GM12878 (cell line): ENCODE results near the gene EIF4EBP2. TPM values are rescaled to one million over a fixed set of nuclear protein-coding genes. Genes with fewer than 3 reads are reported as not detected.

Source experiments
- ATAC-seq: fragments of 200-7000 bp; cut with Tn5 transposase; 3 replicates; pipeline ENCODE4 v1.9.1; 2020; ENCODE audit warnings: mild to moderate bottlenecking, moderate library complexity
- BruUV-seq: library from RNA; stranded (reverse); fragments of 400-500 nt; replicated peaks from 2 replicates; lab custom pipeline; 2021; lab: Mats Ljungman, UMichigan
- CTCF ChIA-PET: fragments of 300-600 bp; sonication (Branson Sonifier 250); formaldehyde crosslinking; extraction: SDS; loops from one replicate; lab custom pipeline; 2021; ENCODE audit warnings: inconsistent platforms; lab: Yijun Ruan, JAX
- POLR2A ChIA-PET: fragments of 350-600 bp; formaldehyde crosslinking; extraction: SDS; loops from one replicate; lab custom pipeline; 2021; ENCODE audit warnings: inconsistent platforms; lab: Charles Lee
- RAD21 ChIA-PET: fragments of 300-600 bp; sonication (Branson Sonifier 250); formaldehyde crosslinking; loops from one replicate; lab custom pipeline; 2023; ENCODE audit warnings: antibody characterized with exemption; ENCODE audit not compliant: unreplicated experiment; lab: Charles Lee
- SMC1A ChIA-PET: fragments of 300-600 bp; sonication (Branson Sonifier 250); formaldehyde crosslinking; loops from one replicate; lab custom pipeline; 2023; ENCODE audit not compliant: unreplicated experiment, uncharacterized antibody; lab: Charles Lee
- DNase-seq: peaks from one replicate; pipeline ENCODE4 v3.0.0-alpha.2; 2011; ENCODE audit warnings: low read depth, low spot score
- FAIRE-seq: peaks from 3 replicates; lab custom pipeline; 2011; peaks lifted over from hg19 to GRCh38; lab: Jason Lieb, UNC
- H2AFZ ChIP-seq: 2 replicates; pipeline ENCODE4 v1.6.0; 2011; ENCODE audit warnings: low read depth, low read length, control low read depth; ENCODE audit not compliant: control insufficient read depth
- H3K27ac ChIP-seq: 2 replicates; pipeline ENCODE4 v1.5.1; 2011; ENCODE audit warnings: control low read depth; ENCODE audit not compliant: control insufficient read depth, insufficient read depth
- H3K27me3 ChIP-seq, 2 experiments: replicated peaks in 1 of 2; 2 replicates each; pipeline versions ENCODE4 v1.6.0 to v1.6.1; 2011; ENCODE audit warnings: low read length in 1 of 2; ENCODE audit not compliant: control insufficient read depth in 2 of 2, insufficient read depth in 2 of 2
- H3K36me3 ChIP-seq, 2 experiments: 2 replicates each; pipeline ENCODE4 v1.5.1; 2011; ENCODE audit warnings: low read length in 1 of 2; ENCODE audit not compliant: control insufficient read depth in 2 of 2, insufficient read depth in 2 of 2
- H3K4me1 ChIP-seq: 2 replicates; pipeline ENCODE4 v1.6.1; 2011; ENCODE audit warnings: mild to moderate bottlenecking, low read length, moderate library complexity, mixed read lengths; ENCODE audit not compliant: control insufficient read depth, insufficient read depth
- H3K4me2 ChIP-seq: 2 replicates; pipeline ENCODE4 v1.6.0; 2011; ENCODE audit warnings: control low read depth; ENCODE audit not compliant: control insufficient read depth, insufficient read depth
- H3K4me3 ChIP-seq: fragments of 200-600 bp; sonication (generic); 2 replicates; pipeline ENCODE4 v1.5.1; 2016
- H3K79me2 ChIP-seq: 2 replicates; pipeline ENCODE4 v1.6.0; 2011; ENCODE audit warnings: low read length; ENCODE audit not compliant: control insufficient read depth, insufficient read depth
- H3K9ac ChIP-seq: 2 replicates; pipeline ENCODE4 v1.8.0; 2011; ENCODE audit warnings: low read length, control low read depth, mixed read lengths; ENCODE audit not compliant: control insufficient read depth, insufficient read depth
- H3K9me3 ChIP-seq: replicated peaks from 3 replicates; pipeline ENCODE4 v1.5.1; 2011; ENCODE audit warnings: mild to moderate bottlenecking, low read length; ENCODE audit not compliant: control insufficient read depth, insufficient read depth
- H4K20me1 ChIP-seq: 2 replicates; pipeline ENCODE4 v1.6.0; 2011; ENCODE audit not compliant: control insufficient read depth, insufficient read depth
- CHD4 ChIP-seq: fragments of 200-600 bp; sonication (generic); IDR thresholded peaks from 2 replicates; pipeline ENCODE4 v1.6.1; 2016; ENCODE audit warnings: mild to moderate bottlenecking
- HDAC2 ChIP-seq: fragments of 200-600 bp; sonication (generic); IDR thresholded peaks from 2 replicates; pipeline ENCODE4 v1.6.1; 2017
- IKZF2 ChIP-seq, 2 experiments: fragments of 450-650 bp; IDR thresholded peaks; 2 replicates each; pipeline ENCODE4 v1.6.1; 2017; ENCODE audit warnings: mild to moderate bottlenecking in 2 of 2, moderate library complexity in 2 of 2
- IRF4 ChIP-seq: IDR thresholded peaks from 2 replicates; pipeline ENCODE4 v1.6.1; 2011; ENCODE audit warnings: low read depth, low read length
- KDM1A ChIP-seq: fragments of 200-600 bp; sonication (generic); IDR thresholded peaks from 2 replicates; pipeline ENCODE4 v1.6.1; 2016; ENCODE audit warnings: borderline replicate concordance
- KLF5 ChIP-seq: fragments of 450-650 bp; IDR thresholded peaks from 2 replicates; pipeline ENCODE4 v1.6.1; 2014; ENCODE audit warnings: mild to moderate bottlenecking; ENCODE audit not compliant: partially characterized antibody
- NFYA ChIP-seq: IDR thresholded peaks from 2 replicates; pipeline ENCODE4 v1.6.1; 2011; ENCODE audit warnings: low read depth, mild to moderate bottlenecking, low read length, improper control_type of control experiment, borderline replicate concordance
- SMARCA5 ChIP-seq: fragments of 450-650 bp; IDR thresholded peaks from 2 replicates; pipeline ENCODE4 v1.6.1; 2017; ENCODE audit warnings: mild to moderate bottlenecking
- ZZZ3 ChIP-seq: IDR thresholded peaks from 2 replicates; pipeline ENCODE4 v1.6.1; 2011; ENCODE audit warnings: low read depth; ENCODE audit not compliant: control insufficient read depth, insufficient read length
- WGBS: methylation state at CpG from one replicate; pipeline ENCODE4 v1.1.6; 2016; ENCODE audit warnings: low lambda C conversion rate; ENCODE audit not compliant: insufficient replicate concordance, insufficient coverage; ENCODE audit errors: missing lambda C conversion rate; 5-methylcytosine and 5-hydroxymethylcytosine counted together
- in situ Hi-C: fragments of 300-500 bp; cut with MboI; formaldehyde crosslinking; loops from 9 replicates; pipeline ENCODE4 v1.14.3; 2018; ENCODE audit warnings: mixed read lengths
- intact Hi-C: fragments of 100-400 bp; cut with micrococcal nuclease; formaldehyde crosslinking; loops from one replicate; pipeline ENCODE4 v1.14.2; 2022; ENCODE audit not compliant: unreplicated experiment
- polyA plus RNA-seq, 11 experiments: library from polyadenylated mRNA; depleted of rRNA in 4 of 11; unstranded in 6 of 11; stranded (reverse) in 5 of 11; fragments of >200 nt; fragmentation: Nextera tagmentation in 4 of 11; fragmentation: Illumina TruSeq in 1 of 11; extraction: Ambion mirVana in 4 of 11; extraction: Trizol in 1 of 11; gene quantifications; 1 replicate in 1 of 11; 2 replicates in 10 of 11; pipeline versions ENCODE4 v1.2.1 to v1.2.3, GENCODE V29; 2011 to 2016; ENCODE audit warnings: inconsistent platforms in 2 of 11, missing spikeins in 2 of 11, low read depth in 1 of 11
- total RNA-seq, 4 experiments: library from RNA; depleted of rRNA in 3 of 4; stranded (reverse); fragments of >200 nt in 3 of 4; fragmentation: Illumina TruSeq in 1 of 4; extraction: Trizol in 1 of 4; gene quantifications; 2 replicates each; pipeline versions ENCODE4 v1.2.1 to v1.2.3, GENCODE V29; 2013 to 2021
- TF ChIP-seq, protein P1 (sequence below): IDR thresholded peaks from 2 replicates; pipeline ENCODE4 v1.6.1; 2012; ENCODE audit warnings: mild to moderate bottlenecking, low read depth, low read length

EIF4EBP2 gene
- total and polyA plus RNA-seq, 10 of the 15 experiments (the other 5 are each of a cell fraction or from before 2014, with no cell fraction given) = 14.4 to 51.3 (median 28.9) TPM

DNA sequence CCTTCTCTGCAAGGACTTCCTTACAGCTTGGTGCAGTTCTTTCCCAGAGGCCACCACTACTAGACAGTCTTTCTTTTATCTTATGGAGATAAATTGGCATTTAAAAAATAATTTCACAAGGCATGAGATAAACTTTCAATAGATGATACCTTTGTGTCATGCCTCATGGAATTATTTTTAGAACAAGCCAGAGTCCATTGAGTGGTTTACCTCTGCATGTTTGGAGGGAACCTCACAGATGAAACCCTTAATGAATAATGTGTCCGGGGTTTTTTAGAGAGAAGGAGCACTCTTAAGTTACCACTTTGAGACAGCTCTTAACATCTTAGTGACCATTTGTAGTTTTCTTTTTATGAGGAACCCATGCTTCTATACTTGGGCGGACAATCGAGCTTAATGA lies 20.4 kb downstream of the EIF4EBP2 start:
- no TSS peak for BruUV-seq
- H3K4me2 ChIP-seq = no peak overlapping the region
- H3K9me3 ChIP-seq = no peaks in the 10 kb centered on the region
- H3K27me3 ChIP-seq = no peaks in the 10 kb centered on the region
- no peaks in the 10 kb centered on the region for H4K20me1 ChIP-seq
- ChIA-PET POLR2A (no interaction called here), CTCF (interaction anchor here (1.3 to 1.5 kb wide), 2 partner anchors 20 to 37 kb away, joined by 4 to 5 read pairs; partner anchors contain the start of gene EIF4EBP2), SMC1A (interaction anchor here (0.6 to 1.0 kb wide), 3 partner anchors 13 to 446 kb away, joined by 3 read pairs; no protein-coding TSS in a partner anchor), RAD21 (interaction anchor here (1.7 kb wide), 1 partner anchor 19 kb away, joined by 3 read pairs; no protein-coding TSS in a partner anchor)
- no peaks in the 10 kb centered on the region for H3K79me2 ChIP-seq
- intact Hi-C loops (no loop called here), in situ Hi-C loops (no loop called here)
- H3K9ac ChIP-seq = no peak overlapping the region
- DNase-seq (no peak), FAIRE-seq (no peak), ATAC-seq (no peak)
- no peak overlapping the region for H2AFZ ChIP-seq
- no peak for TF ChIP-seq SMARCA5
- H3K4me3 ChIP-seq = no peak overlapping the region
- 97% methylated on average over 3 of the region's 3 CpGs for WGBS
- H3K36me3 ChIP-seq = peaks cover 5 to 36% of the 10 kb centered on the region in 2 experiments
- H3K4me1 ChIP-seq = no peaks in the 10 kb centered on the region
- no peak overlapping the region for H3K27ac ChIP-seq

DNA sequence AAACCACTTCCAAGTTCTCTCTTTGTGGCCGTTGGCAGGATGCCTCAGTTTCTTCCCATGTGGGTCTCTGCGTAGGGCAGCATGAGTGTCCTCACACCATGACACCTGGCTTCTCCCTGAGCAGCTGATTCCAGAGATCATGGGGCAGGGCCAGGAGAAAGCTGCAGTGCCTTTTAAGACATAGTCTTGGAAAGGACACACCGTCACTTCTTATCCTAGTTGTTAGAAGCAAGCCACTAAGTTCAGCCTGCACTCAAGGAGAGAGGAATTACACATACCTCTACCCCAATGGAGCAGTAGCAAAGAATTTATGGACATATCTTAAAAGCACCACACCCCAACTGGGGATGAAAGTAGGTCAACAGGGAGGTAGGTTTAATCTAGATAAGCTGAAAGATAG lies 21.2 kb downstream of the EIF4EBP2 start:
- ChIA-PET RAD21 (interaction anchor here (1.7 kb wide), 1 partner anchor 19 kb away, joined by 3 read pairs; no protein-coding TSS in a partner anchor), CTCF (interaction anchor here (0.6 to 1.5 kb wide), 3 partner anchors 21 to 1419 kb away, joined by 3 to 5 read pairs (median 3); partner anchors contain the start of gene EIF4EBP2), SMC1A (interaction anchor here (0.9 kb wide), 1 partner anchor 12 kb away, joined by 4 read pairs; no protein-coding TSS in a partner anchor), POLR2A (no interaction called here)
- FAIRE-seq (no peak), DNase-seq (no peak), ATAC-seq (no peak)
- H3K9me3 ChIP-seq = no peaks in the 10 kb centered on the region
- H4K20me1 ChIP-seq = no peaks in the 10 kb centered on the region
- no peak overlapping the region for H2AFZ ChIP-seq
- BruUV-seq = no TSS peak
- H3K79me2 ChIP-seq = no peaks in the 10 kb centered on the region
- H3K4me3 ChIP-seq = no peak overlapping the region
- H3K4me1 ChIP-seq = no peaks in the 10 kb centered on the region
- no peak overlapping the region for H3K4me2 ChIP-seq
- 65% methylated on average over 3 of the region's 3 CpGs for WGBS
- in situ Hi-C loops = no loop called here
- intact Hi-C loops = no loop called here
- no peaks in the 10 kb centered on the region for H3K27me3 ChIP-seq
- H3K36me3 ChIP-seq = peaks cover 5 to 36% of the 10 kb centered on the region in 2 experiments
- H3K9ac ChIP-seq = no peak overlapping the region
- H3K27ac ChIP-seq = no peak overlapping the region
- TF ChIP-seq, protein P1, sequence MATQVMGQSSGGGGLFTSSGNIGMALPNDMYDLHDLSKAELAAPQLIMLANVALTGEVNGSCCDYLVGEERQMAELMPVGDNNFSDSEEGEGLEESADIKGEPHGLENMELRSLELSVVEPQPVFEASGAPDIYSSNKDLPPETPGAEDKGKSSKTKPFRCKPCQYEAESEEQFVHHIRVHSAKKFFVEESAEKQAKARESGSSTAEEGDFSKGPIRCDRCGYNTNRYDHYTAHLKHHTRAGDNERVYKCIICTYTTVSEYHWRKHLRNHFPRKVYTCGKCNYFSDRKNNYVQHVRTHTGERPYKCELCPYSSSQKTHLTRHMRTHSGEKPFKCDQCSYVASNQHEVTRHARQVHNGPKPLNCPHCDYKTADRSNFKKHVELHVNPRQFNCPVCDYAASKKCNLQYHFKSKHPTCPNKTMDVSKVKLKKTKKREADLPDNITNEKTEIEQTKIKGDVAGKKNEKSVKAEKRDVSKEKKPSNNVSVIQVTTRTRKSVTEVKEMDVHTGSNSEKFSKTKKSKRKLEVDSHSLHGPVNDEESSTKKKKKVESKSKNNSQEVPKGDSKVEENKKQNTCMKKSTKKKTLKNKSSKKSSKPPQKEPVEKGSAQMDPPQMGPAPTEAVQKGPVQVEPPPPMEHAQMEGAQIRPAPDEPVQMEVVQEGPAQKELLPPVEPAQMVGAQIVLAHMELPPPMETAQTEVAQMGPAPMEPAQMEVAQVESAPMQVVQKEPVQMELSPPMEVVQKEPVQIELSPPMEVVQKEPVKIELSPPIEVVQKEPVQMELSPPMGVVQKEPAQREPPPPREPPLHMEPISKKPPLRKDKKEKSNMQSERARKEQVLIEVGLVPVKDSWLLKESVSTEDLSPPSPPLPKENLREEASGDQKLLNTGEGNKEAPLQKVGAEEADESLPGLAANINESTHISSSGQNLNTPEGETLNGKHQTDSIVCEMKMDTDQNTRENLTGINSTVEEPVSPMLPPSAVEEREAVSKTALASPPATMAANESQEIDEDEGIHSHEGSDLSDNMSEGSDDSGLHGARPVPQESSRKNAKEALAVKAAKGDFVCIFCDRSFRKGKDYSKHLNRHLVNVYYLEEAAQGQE = no peak
- TF ChIP-seq CHD4 = no peak
- TF ChIP-seq KDM1A = no peak
- no peak for TF ChIP-seq KLF5
- no peak for TF ChIP-seq IRF4
- no peak for TF ChIP-seq HDAC2
- TF ChIP-seq IKZF2 (IDR thresholded peaks at IDR 0.05) = no peak
- TF ChIP-seq NFYA = no peak
- TF ChIP-seq ZZZ3 = no peak
